ENCODE measurements around the gene ACY1. TPM values are rescaled to one million over a fixed set of nuclear protein-coding genes. Genes with fewer than 3 reads are reported as not detected.

ACY1 gene
- polyA plus RNA-seq, 1 of the 3 experiments (the other 2 are of a cell fraction) = 93.0 TPM

DNA sequence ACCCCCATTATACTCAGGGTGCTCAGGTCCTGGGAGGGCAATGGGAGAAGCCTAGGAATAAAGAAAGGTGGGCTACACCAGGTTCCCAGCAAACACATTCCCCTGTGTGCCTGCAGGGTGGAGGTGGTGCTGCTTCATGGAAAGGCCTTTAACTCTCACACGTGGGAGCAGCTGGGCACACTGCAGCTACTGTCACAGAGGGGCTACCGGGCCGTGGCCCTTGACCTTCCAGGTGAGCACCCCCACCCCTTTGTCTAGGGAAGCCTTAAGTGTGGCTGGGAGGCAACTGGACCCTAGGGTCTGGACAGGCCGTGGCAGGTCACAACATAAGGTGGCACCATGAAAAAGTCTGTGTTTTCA, 5.2 kb upstream of the ACY1 start:
- ChIA-PET CTCF (interaction anchor here (1.1 kb wide), 1 partner anchor 21 kb away, joined by 3 read pairs; no protein-coding TSS in a partner anchor), POLR2A (no interaction called here)
- H3K9me2 ChIP-seq = no peaks in the 10 kb centered on the region
- TF ChIP-seq SMC3 (IDR thresholded peaks at IDR 0.05; ENCODE audit: low read depth, low read length) (no peak), RFX5 (IDR thresholded peaks at IDR 0.05; ENCODE audit: low read length) (no peak), EP300 (IDR thresholded peaks at IDR 0.05; ENCODE audit: borderline replicate concordance in 1 of 2, low read depth in 1 of 2, low read length in 1 of 2) (no peak), TCF12 (IDR thresholded peaks at IDR 0.05) (no peak), TEAD4 (IDR thresholded peaks at IDR 0.05; ENCODE audit: borderline replicate concordance, insufficient read depth) (no peak), POLR2AphosphoS5 (IDR thresholded peaks at IDR 0.05; ENCODE audit: low read depth, low read length) (no peak), YY1 (IDR thresholded peaks at IDR 0.05; ENCODE audit: low read depth) (no peak), JUND (IDR thresholded peaks at IDR 0.05) (no peak), RAD21 (IDR thresholded peaks at IDR 0.05; ENCODE audit: low read length) (no peak), MXI1 (IDR thresholded peaks at IDR 0.05; ENCODE audit: low read depth, low read length) (no peak), FOXJ3 (CRISPR knock-in tag; IDR thresholded peaks at IDR 0.05) (no peak), MEF2A (IDR thresholded peaks at IDR 0.05; ENCODE audit: borderline replicate concordance, low read depth) (no peak), RXRA (IDR thresholded peaks at IDR 0.05; ENCODE audit: borderline replicate concordance, low read depth) (no peak), NRF1 (IDR thresholded peaks at IDR 0.05; ENCODE audit: low read depth, low read length) (no peak), GATA2 (CRISPR knock-in tag; IDR thresholded peaks at IDR 0.05) (no peak)
- TF ChIP-seq, protein P1, sequence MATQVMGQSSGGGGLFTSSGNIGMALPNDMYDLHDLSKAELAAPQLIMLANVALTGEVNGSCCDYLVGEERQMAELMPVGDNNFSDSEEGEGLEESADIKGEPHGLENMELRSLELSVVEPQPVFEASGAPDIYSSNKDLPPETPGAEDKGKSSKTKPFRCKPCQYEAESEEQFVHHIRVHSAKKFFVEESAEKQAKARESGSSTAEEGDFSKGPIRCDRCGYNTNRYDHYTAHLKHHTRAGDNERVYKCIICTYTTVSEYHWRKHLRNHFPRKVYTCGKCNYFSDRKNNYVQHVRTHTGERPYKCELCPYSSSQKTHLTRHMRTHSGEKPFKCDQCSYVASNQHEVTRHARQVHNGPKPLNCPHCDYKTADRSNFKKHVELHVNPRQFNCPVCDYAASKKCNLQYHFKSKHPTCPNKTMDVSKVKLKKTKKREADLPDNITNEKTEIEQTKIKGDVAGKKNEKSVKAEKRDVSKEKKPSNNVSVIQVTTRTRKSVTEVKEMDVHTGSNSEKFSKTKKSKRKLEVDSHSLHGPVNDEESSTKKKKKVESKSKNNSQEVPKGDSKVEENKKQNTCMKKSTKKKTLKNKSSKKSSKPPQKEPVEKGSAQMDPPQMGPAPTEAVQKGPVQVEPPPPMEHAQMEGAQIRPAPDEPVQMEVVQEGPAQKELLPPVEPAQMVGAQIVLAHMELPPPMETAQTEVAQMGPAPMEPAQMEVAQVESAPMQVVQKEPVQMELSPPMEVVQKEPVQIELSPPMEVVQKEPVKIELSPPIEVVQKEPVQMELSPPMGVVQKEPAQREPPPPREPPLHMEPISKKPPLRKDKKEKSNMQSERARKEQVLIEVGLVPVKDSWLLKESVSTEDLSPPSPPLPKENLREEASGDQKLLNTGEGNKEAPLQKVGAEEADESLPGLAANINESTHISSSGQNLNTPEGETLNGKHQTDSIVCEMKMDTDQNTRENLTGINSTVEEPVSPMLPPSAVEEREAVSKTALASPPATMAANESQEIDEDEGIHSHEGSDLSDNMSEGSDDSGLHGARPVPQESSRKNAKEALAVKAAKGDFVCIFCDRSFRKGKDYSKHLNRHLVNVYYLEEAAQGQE (IDR thresholded peaks at IDR 0.05; ENCODE audit: low read depth, low read length) = no peak
- TF ChIP-seq, protein P2, sequence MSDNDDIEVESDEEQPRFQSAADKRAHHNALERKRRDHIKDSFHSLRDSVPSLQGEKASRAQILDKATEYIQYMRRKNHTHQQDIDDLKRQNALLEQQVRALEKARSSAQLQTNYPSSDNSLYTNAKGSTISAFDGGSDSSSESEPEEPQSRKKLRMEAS (IDR thresholded peaks at IDR 0.05; ENCODE audit: low read depth) = no peak
- TF ChIP-seq, protein P3, sequence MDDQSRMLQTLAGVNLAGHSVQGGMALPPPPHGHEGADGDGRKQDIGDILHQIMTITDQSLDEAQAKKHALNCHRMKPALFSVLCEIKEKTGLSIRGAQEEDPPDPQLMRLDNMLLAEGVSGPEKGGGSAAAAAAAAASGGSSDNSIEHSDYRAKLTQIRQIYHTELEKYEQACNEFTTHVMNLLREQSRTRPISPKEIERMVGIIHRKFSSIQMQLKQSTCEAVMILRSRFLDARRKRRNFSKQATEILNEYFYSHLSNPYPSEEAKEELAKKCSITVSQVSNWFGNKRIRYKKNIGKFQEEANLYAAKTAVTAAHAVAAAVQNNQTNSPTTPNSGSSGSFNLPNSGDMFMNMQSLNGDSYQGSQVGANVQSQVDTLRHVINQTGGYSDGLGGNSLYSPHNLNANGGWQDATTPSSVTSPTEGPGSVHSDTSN (IDR thresholded peaks at IDR 0.05) = no peak
- TF ChIP-seq, protein P4, sequence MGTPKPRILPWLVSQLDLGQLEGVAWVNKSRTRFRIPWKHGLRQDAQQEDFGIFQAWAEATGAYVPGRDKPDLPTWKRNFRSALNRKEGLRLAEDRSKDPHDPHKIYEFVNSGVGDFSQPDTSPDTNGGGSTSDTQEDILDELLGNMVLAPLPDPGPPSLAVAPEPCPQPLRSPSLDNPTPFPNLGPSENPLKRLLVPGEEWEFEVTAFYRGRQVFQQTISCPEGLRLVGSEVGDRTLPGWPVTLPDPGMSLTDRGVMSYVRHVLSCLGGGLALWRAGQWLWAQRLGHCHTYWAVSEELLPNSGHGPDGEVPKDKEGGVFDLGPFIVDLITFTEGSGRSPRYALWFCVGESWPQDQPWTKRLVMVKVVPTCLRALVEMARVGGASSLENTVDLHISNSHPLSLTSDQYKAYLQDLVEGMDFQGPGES (IDR thresholded peaks at IDR 0.05; ENCODE audit: low read depth, low read length) = no peak
- TF ChIP-seq, protein P5, sequence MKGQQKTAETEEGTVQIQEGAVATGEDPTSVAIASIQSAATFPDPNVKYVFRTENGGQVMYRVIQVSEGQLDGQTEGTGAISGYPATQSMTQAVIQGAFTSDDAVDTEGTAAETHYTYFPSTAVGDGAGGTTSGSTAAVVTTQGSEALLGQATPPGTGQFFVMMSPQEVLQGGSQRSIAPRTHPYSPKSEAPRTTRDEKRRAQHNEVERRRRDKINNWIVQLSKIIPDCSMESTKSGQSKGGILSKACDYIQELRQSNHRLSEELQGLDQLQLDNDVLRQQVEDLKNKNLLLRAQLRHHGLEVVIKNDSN (IDR thresholded peaks at IDR 0.05; ENCODE audit: borderline replicate concordance, low read depth) = no peak
- no peak overlapping the region for H3K4me2 ChIP-seq
- no peaks in the 10 kb centered on the region for H3K27me3 ChIP-seq (ENCODE audit: insufficient read depth)
- 100% methylated on average over 1 of the region's 4 CpGs for WGBS (ENCODE audit: low lambda C conversion rate)
- H3K9ac ChIP-seq = no peak overlapping the region
- no peak overlapping the region for H3K27ac ChIP-seq (ENCODE audit: low read depth in 2 of 2, low read length in 1 of 2)
- no peaks in the 10 kb centered on the region for H3K9me3 ChIP-seq
- no peak for DNase-seq
- H2AFZ ChIP-seq (ENCODE audit: low read depth) = no peak overlapping the region
- no peak overlapping the region for H3K4me3 ChIP-seq (ENCODE audit: low read depth in 2 of 2, low read length in 1 of 2)
- peaks cover 28% of the 10 kb centered on the region for H3F3A ChIP-seq (replicated peaks; ENCODE audit: insufficient read depth)
- peaks cover 0 to 5% of the 10 kb centered on the region in 2 experiments for H3K36me3 ChIP-seq (replicated peaks in 1 of 2; ENCODE audit: control insufficient read depth in 1 of 2, insufficient read depth in 2 of 2, low read length in 1 of 2)
- H3K4me1 ChIP-seq (ENCODE audit: control insufficient read depth in 1 of 2, insufficient read depth in 2 of 2, low read depth in 1 of 2, low read length in 1 of 2) = peaks cover 7 to 26% of the 10 kb centered on the region in 2 experiments
- no peaks in the 10 kb centered on the region for H4K20me1 ChIP-seq (ENCODE audit: insufficient read depth)
- H3K79me2 ChIP-seq (ENCODE audit: insufficient read depth) = peaks cover 34% of the 10 kb centered on the region
